ENCODE results near the gene LCMT1.

- TF ChIP-seq CTCF (IDR thresholded peaks at IDR 0.05), result no peak
- no peak for TF ChIP-seq TCF7L2 (IDR thresholded peaks at IDR 0.05; ENCODE audit: low read depth, low read length)
- no peak for TF ChIP-seq POLR2AphosphoS5 (IDR thresholded peaks at IDR 0.05; ENCODE audit: low read depth, low read length)
- no peak for TF ChIP-seq SIN3A (IDR thresholded peaks at IDR 0.05; ENCODE audit: borderline replicate concordance, insufficient read depth, low read depth, low read length)
Observed at GRCh38 chr16:25109643-25110042, 1.9 kb upstream of the LCMT1 start.
